HG03060 (cell line): ENCODE measurements around the gene ABCB7.
"Not testable (repeated sequence)": the region's sequence is repeated elsewhere in the genome, so short reads cannot be mapped to it uniquely, and the experiment has no call there.

ENCODE experiments used
- ATAC-seq: cut with Tn5 transposase; IDR thresholded peaks from one replicate; pipeline ENCODE4 v1.9.1; 2021; ENCODE audit warnings: low read depth, moderate number of reproducible peaks; ENCODE audit not compliant: unreplicated experiment

Gene ABCB7

GRCh38 chrX:75155827-75156525, at the start of gene ABCB7:
TSS of gene ABCB7 (minus strand) at chrX:75156283. CDS start at chrX:75156272, 11 bp downstream.
- peak; percentile 85 for ATAC-seq

DNA sequence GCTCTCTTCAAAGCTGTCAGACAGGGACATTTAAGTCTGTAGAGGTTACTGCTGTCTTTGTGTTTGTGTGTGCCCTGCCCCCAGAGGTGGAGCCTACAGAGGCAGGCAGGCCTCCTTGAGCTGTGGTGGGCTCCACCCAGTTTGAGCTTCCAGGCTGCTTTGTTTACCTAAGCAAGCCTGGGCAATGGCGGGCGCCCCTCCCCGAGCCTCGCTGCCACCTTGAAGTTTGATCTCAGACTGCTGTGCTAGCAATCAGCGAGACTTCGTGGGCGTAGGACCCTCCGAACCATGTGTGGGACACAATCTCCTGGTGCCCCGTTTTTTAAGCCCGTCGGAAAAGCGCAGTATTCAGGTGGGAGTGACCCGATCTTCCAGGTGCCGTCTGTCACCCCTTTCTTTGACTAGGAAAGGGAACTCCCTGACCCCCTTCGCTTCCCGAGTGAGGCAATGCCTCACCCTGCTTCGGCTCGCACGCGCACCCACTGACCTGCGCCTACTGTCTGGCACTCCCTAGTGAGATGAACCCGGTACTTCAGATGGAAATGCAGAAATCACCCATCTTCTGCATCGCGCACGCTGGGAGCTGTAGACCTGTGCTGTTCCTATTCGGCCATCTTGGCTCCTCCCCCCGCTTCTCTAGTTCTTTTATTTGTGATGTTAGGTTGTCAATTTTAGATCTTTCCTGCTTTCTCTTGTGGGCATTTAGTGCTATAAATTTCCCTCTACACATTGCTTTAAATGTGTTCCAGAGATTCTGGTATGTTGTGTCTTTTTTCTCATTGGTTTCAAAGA, 32.5 kb upstream of the ABCB7 start:
- not testable (repeated sequence) for ATAC-seq

GRCh38 chrX:75181721-75182120, 25.6 kb upstream of the ABCB7 start:
- no peak for ATAC-seq

DNA sequence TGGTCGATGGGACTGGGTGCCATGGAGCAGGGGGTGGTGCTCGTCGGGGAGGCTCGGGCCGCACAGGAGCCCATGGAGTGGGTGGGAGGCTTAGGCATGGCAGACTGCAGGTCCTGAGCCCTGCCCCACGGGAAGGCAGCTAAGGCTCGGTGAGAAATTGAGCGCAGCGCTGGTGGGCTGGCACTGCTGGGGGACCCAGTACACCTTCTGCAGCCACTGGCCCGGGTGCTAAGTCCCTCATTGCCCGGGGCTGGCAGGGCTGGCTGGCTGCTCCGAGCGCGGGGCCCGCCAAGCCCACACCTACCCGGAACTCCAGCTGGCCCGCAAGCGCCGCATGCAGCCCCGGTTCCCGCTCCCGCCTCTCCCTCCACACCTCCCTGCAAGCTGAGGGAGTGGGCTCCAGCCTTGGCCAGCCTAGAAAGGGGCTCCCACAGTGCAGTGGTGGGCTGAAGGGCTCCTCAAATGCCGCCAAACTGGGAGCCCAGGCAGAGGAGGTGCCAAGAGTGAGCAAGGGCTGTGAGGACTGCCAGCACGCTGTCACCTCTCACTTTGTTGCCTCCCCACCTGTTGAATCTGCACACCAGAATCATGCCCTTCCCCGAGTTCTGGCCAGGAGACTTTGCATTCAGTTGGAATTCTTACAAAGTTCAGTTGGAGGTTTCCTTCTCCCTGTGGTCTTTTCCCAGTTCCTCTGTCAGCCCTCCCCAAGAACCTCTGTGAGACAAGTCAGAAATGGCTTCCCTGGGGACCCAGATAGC, 23.6 kb upstream of the ABCB7 start:
- ATAC-seq = not testable (repeated sequence)

DNA sequence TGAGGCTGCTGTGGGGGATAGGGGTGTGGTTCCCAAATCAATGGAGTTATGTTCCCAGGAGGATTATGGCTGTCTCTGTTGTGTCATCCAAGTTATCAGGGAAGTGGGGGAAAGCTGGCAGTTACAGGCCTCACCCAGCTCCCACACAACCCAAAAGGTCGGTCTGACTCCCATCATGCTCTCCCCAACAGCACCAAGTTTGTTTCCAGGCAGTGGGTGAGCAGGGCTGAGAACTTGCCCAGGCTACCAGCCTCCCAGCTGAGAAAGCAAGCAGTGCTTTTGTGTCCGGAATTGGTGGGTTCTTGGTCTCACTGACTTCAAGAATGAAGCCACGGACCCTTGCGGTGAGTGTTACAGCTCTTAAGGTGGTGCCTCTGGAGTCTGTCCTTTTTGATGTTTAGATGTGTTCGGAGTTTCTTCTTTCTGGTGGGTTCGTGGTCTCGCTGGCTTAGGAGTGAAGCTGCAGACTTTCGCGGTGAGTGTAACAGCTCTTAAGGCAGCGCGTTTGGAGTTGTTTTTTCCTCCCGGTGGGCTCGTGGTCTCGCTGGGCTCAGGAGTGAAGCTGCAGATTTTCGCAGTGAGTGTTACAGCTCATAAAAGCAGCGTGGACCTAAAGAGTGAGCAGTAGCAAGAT, 16.3 kb upstream of the ABCB7 start:
- not testable (repeated sequence) for ATAC-seq

GRCh38 chrX:75158054-75158453, 2.0 kb upstream of the ABCB7 start:
- no peak for ATAC-seq

GRCh38 chrX:75156531-75156945, 455 bp upstream of the ABCB7 start:
- no peak for ATAC-seq

- ATAC-seq = no peak
Measured at GRCh38 chrX:75155447-75155826, 646 bp downstream of the ABCB7 start.

DNA sequence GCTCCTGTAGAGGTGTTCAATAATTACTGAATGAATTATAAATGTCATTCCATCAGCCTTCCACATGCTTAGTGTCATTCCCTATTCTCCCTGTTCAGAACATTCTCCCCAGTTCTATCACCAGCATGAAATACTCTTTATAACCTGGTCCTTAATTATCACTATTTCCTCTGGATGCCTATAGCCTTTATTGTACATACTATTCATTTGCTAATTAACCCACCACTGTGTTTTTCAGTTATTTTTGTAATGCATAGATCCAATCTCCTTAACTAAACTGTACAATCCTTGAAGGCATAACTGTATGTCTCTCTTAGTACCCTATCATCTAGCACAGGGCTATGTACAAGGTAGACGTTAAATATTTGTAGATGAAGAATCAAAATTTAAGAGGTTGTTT, 1.2 kb downstream of the ABCB7 start:
- no peak for ATAC-seq

DNA sequence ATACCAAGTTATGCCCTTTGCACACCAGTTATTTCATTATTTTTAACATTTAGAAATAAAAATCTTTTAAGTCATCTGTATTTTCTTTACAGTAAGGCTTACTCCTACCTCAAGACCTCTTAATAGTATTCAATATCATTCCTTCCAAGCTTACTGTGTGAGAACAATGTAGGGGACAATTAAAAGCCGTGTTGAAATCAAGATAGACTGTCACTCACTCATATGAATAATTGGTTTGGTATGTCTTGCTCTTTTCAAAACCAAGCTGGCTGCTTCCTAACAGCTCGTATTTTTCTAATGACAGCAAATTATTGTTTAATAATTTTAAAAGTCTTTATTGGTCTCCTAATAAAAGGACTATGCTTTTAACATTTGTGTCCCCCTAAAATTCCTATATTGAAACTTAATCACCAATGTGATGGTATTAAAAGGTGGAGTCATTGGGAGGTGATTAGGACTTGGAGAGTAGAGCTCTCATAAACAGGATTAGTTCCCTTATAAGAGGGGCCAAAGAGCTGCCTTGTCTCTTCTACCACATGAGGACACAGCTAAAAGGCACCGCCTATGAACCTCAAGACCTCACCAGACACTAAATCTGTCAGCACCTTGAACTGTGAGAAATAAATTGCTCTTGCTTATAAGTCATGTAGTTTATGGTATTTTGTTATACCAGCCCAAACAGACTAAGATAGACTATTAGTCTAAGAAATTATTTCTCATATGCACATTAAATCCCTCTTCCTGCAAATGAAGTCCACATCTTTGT, 4.1 kb downstream of the ABCB7 start:
- no peak for ATAC-seq

DNA sequence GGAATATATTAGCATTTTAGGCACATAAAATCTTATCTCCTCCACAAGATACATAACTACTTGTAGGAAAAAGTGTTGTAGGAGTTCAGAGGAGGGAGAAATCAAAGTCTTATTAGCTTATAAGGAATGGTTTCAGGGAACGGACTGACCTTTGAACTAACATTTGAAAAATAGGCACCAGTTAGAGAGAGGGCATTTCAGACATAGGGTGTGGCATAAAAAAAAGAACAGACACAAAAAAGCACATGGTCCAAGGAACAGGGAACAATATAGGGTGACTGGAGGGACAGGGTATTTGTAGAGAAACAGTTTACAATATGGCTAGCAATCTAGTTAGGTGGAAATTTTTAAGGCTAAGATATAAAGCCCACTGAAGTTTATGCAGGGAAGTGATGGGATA, 6.4 kb downstream of the ABCB7 start:
- no peak for ATAC-seq

DNA sequence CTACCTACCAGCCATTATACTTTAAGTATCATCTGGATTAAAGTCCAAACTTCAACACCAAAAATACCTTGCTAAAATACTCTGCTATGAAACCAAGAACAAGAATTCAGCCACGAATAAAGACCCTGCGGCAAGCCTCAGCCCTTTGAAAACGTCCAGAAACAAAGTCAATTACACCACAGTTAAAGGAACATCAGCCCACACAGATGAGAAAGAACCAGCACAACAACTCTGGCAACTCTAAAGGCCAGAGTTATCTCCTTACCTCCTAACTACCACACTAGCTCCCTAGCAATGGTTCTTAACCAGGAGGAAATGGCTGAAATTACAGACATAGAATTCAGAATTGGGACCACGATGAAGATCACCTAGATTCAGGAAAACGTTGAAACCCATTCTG, 23.4 kb downstream of the ABCB7 start:
- no peak for ATAC-seq

DNA sequence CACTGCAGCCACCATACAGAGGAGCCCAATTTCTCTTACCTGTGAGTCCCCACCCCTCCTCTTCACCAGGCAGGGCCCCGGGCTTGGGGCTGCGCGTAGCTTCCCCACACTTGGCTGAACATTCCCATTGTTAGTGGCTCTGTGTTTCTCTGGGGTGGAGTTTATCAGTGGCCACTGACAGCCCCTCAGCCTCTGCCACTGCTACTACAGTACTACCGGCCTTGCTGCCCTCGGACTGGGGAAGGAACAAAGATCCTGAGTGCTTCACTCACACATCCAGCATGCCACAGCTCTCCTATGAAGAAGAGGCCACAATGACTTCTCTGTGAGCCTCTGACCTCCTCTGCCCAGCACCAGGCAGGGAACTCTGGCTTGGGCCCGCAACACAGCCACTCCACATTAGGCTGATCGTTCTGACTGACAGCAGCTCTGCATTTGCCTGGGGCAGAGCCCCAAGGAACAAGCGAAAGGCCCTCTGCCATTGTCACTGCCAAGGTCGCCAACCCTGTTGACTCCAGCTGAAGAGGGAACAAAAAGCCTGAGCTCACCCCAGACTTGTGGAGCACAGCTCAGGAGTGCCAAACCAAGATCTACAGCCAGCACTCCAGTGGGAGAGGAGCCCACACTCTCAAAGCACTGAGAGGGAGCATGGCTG, 24.0 kb downstream of the ABCB7 start:
- ATAC-seq = no peak

GRCh38 chrX:75129069-75129468, 27.0 kb downstream of the ABCB7 start:
- not testable (repeated sequence) for ATAC-seq

DNA sequence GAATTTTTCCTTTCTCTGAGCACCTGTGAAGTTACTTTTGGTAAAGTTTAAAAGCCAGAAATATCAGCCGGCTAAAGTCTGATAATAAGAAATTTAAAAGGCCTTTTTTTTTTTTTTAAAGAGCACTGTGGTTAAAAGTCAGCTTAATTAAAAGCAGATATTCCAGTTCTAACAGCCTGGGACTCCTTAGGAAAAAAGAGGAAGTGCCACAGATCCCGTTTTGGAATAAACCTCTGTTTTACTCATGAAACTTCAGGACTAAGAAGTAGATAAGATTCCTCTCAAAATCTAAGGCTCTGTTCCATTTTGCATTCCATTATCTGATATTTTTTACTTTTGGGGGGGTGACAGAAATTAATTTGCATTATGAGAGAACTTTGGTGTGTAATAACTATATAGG, 37.8 kb downstream of the ABCB7 start:
- ATAC-seq = no peak

- ATAC-seq = no peak
Measured at GRCh38 chrX:75115707-75116413, 40.2 kb downstream of the ABCB7 start.

- ATAC-seq = no peak
Measured at GRCh38 chrX:75114638-75115037, 41.4 kb downstream of the ABCB7 start.

GRCh38 chrX:75113664-75114063, 42.4 kb downstream of the ABCB7 start:
- no peak for ATAC-seq
